ENCODE measurements around the gene RXRA.

Gene RXRA

GRCh38 chr9:134338394-134339182 lies 12.3 kb downstream of the RXRA start:
- Histone ChIP-seq H3K4me3 (ENCODE audit: low read depth, low read length) (no peak overlapping the region), H3K4me1 (ENCODE audit: control insufficient read depth, insufficient read depth, low read length) (no peaks in the 10 kb centered on the region), H3K9me3 (ENCODE audit: control insufficient read depth, insufficient read depth, low read depth, low read length) (no peaks in the 10 kb centered on the region), H3K27ac (ENCODE audit: extremely low read depth, low read depth, low read length) (no peak overlapping the region), H3K36me3 (ENCODE audit: control insufficient read depth in 2 of 2, insufficient read depth in 1 of 2, low read length in 2 of 2) (no peaks in the 10 kb centered on the region)
- POLR2A ChIA-PET, result no interaction called here
- TF ChIP-seq GLIS2 (tag by site-specific recombination; IDR thresholded peaks at IDR 0.05), result peak; percentile 40; the same call in 1 of the 2 replicates
- no peak for TF ChIP-seq ZSCAN4 (tag by site-specific recombination; IDR thresholded peaks at IDR 0.05)
- CTCF ChIA-PET, result no interaction called here

GRCh38 chr9:134339183-134339806 lies 13.0 kb downstream of the RXRA start:
- ChIA-PET POLR2A (no interaction called here), CTCF (no interaction called here)
- Histone ChIP-seq H3K4me1 (ENCODE audit: control insufficient read depth, insufficient read depth, low read length) (no peaks in the 10 kb centered on the region), H3K9me3 (ENCODE audit: control insufficient read depth, insufficient read depth, low read depth, low read length) (no peaks in the 10 kb centered on the region), H3K36me3 (ENCODE audit: control insufficient read depth in 2 of 2, insufficient read depth in 1 of 2, low read length in 2 of 2) (no peaks in the 10 kb centered on the region), H3K4me3 (ENCODE audit: low read depth, low read length) (no peak overlapping the region), H3K27ac (ENCODE audit: extremely low read depth, low read depth, low read length) (no peak overlapping the region)
- TF ChIP-seq ZNF175 (tag by site-specific recombination; IDR thresholded peaks at IDR 0.05) (0 out of 2 replicates have a peak, but pooled peaks have one; percentile 51), TSHZ1 (tag by site-specific recombination; IDR thresholded peaks at IDR 0.05; ENCODE audit: borderline replicate concordance) (no peak), ZSCAN18 (tag by site-specific recombination; IDR thresholded peaks at IDR 0.05) (no peak), KLF9 (tag by site-specific recombination; IDR thresholded peaks at IDR 0.05; ENCODE audit: low read depth) (no peak), ZNF24 (tag by site-specific recombination; IDR thresholded peaks at IDR 0.05) (no peak), ZBTB17 (tag by site-specific recombination; IDR thresholded peaks at IDR 0.05) (no peak), MZF1 (tag by site-specific recombination; IDR thresholded peaks at IDR 0.05; ENCODE audit: borderline replicate concordance) (no peak), GLIS2 (tag by site-specific recombination; IDR thresholded peaks at IDR 0.05) (0 out of 2 replicates have a peak, but pooled peaks have one; percentile 2), ZNF248 (tag by site-specific recombination; IDR thresholded peaks at IDR 0.05) (no peak), EGR2 (tag by site-specific recombination; IDR thresholded peaks at IDR 0.05; ENCODE audit: low read depth) (peak; percentile 97), PRDM10 (tag by site-specific recombination; IDR thresholded peaks at IDR 0.05) (no peak), KLF1 (tag by site-specific recombination; IDR thresholded peaks at IDR 0.05) (0 out of 2 replicates have a peak, but pooled peaks have one; percentile 37), ZEB2 (tag by site-specific recombination; IDR thresholded peaks at IDR 0.05) (no peak), ZFHX2 (tag by site-specific recombination; conservative IDR thresholded peaks at IDR 0.05) (peak; percentile 99), ZNF324 (tag by site-specific recombination; IDR thresholded peaks at IDR 0.05) (no peak), ZNF18 (tag by site-specific recombination; IDR thresholded peaks at IDR 0.05) (peak; percentile 63; the same call in 1 of the 2 replicates), ZSCAN4 (tag by site-specific recombination; IDR thresholded peaks at IDR 0.05) (peak; percentile 97), ZBTB21 (tag by site-specific recombination; IDR thresholded peaks at IDR 0.05) (no peak)

All from HEK293 (cell line).